ENCODE data around the gene CSNK1D.

Gene CSNK1D

GRCh38 chr17:82273327-82274133 lies at the start of gene CSNK1D:
CSNK1D (minus strand) TSS chr17:82273700; CDS start chr17:82273381, 319 bp downstream.
- DNase-seq (ENCODE audit: low read depth) = peak; percentile 91

GRCh38 chr17:82322526-82323453 lies 49.3 kb upstream of the CSNK1D start:
- no peak for DNase-seq (ENCODE audit: low read depth)

GRCh38 chr17:82321947-82322466 lies 48.5 kb upstream of the CSNK1D start:
- DNase-seq (ENCODE audit: low read depth) = no peak

- peak; percentile 76 for DNase-seq (ENCODE audit: low read depth)
Observed at GRCh38 chr17:82320956-82321927, 47.7 kb upstream of the CSNK1D start.

GRCh38 chr17:82320140-82320840 lies 46.8 kb upstream of the CSNK1D start:
- no peak for DNase-seq (ENCODE audit: low read depth)

GRCh38 chr17:82319619-82320062 lies 46.1 kb upstream of the CSNK1D start:
- DNase-seq (ENCODE audit: low read depth) = no peak

- no peak for DNase-seq (ENCODE audit: low read depth)
Observed at GRCh38 chr17:82318772-82319606, 45.5 kb upstream of the CSNK1D start.

GRCh38 chr17:82318169-82318498 lies 44.6 kb upstream of the CSNK1D start:
- no peak for DNase-seq (ENCODE audit: low read depth)

- DNase-seq (ENCODE audit: low read depth) = peak; percentile 65
Observed at GRCh38 chr17:82317394-82318168, 44.1 kb upstream of the CSNK1D start, which contains the start of gene CD7. CD7 (minus strand) TSS chr17:82317608; CDS start chr17:82317495, 113 bp downstream.

GRCh38 chr17:82316651-82317393 lies 43.3 kb upstream of the CSNK1D start:
- no peak for DNase-seq (ENCODE audit: low read depth)

- DNase-seq (ENCODE audit: low read depth) = no peak
Observed at GRCh38 chr17:82315703-82316358, 42.3 kb upstream of the CSNK1D start.

- DNase-seq (ENCODE audit: low read depth) = no peak
Observed at GRCh38 chr17:82314727-82315605, 41.5 kb upstream of the CSNK1D start.

- no peak for DNase-seq (ENCODE audit: low read depth)
Observed at GRCh38 chr17:82314012-82314726, 40.7 kb upstream of the CSNK1D start.

GRCh38 chr17:82313195-82314011 lies 39.9 kb upstream of the CSNK1D start:
- no peak for DNase-seq (ENCODE audit: low read depth)

GRCh38 chr17:82311971-82312370 lies 38.5 kb upstream of the CSNK1D start:
- DNase-seq (ENCODE audit: low read depth) = no peak

Measured in activated T-cell treated with anti-CD3 and anti-CD28 coated beads for 24 hours (primary cell).